ENCODE data around the gene CXXC5.
"Not testable (repeated sequence)": the region's sequence is repeated elsewhere in the genome, so short reads cannot be mapped to it uniquely, and the experiment has no call there.

Gene CXXC5

GRCh38 chr5:139713898-139714297 is 65.7 kb downstream of the CXXC5 start:
- DNase-seq: not testable (repeated sequence)

GRCh38 chr5:139717221-139717620 is 69.1 kb downstream of the CXXC5 start:
- no peak for DNase-seq

- not testable (repeated sequence) for DNase-seq
Observed at GRCh38 chr5:139718403-139718802, 70.3 kb downstream of the CXXC5 start.

- not testable (repeated sequence) for DNase-seq
Observed at GRCh38 chr5:139719970-139720369, 71.8 kb downstream of the CXXC5 start.

GRCh38 chr5:139723986-139724587 is 75.9 kb downstream of the CXXC5 start:
- DNase-seq: no peak

GRCh38 chr5:139725073-139725830 is 77.1 kb downstream of the CXXC5 start:
- no peak for DNase-seq

GRCh38 chr5:139726248-139726647 is 78.1 kb downstream of the CXXC5 start:
- DNase-seq: no peak

GRCh38 chr5:139727615-139728014 is 79.5 kb downstream of the CXXC5 start:
- not testable (repeated sequence) for DNase-seq

GRCh38 chr5:139731281-139731680 is 83.1 kb downstream of the CXXC5 start:
- no peak for DNase-seq

GRCh38 chr5:139732019-139732418 is 83.9 kb downstream of the CXXC5 start:
- DNase-seq: no peak

GRCh38 chr5:139733010-139733688 is 85.0 kb downstream of the CXXC5 start:
- DNase-seq: no peak

Data from stimulated activated naive CD4-positive, alpha-beta T cell (primary cell).